Ovary (tissue), 3 donors: ENCODE measurements around the gene NSF.
"Not testable (repeated sequence)": the region's sequence is repeated elsewhere in the genome, so short reads cannot be mapped to it uniquely, and the experiment has no call there.

ENCODE experiments used
- CTCF ChIP-seq, 3 donors: fragments of 450-650 bp in 2 of 3; fragments of 200-600 bp in 1 of 3; IDR thresholded peaks; one replicate each; pipeline versions ENCODE4 v1.5.1 to v1.8.0; 2016 to 2022; ENCODE audit warnings: antibody characterized with exemption in 3 of 3, mild to moderate bottlenecking in 1 of 3
- POLR2A ChIP-seq: fragments of 450-650 bp; IDR thresholded peaks from one replicate; pipeline ENCODE4 v1.6.1; 2017; ENCODE audit warnings: antibody characterized with exemption, mild to moderate bottlenecking, moderate library complexity
- donor health status: DM: no; HTN: no; CAD: no.

- TF ChIP-seq CTCF (IDR thresholded peaks at IDR 0.05); POLR2A: not testable (repeated sequence)
These were observed 101.7 kb downstream of the NSF start for GRCh38 chr17:46692196-46692595.
